ENCODE data around the gene FAAP20.
"Not testable (repeated sequence)": the region's sequence is repeated elsewhere in the genome, so short reads cannot be mapped to it uniquely, and the experiment has no call there.

FAAP20 gene

DNA sequence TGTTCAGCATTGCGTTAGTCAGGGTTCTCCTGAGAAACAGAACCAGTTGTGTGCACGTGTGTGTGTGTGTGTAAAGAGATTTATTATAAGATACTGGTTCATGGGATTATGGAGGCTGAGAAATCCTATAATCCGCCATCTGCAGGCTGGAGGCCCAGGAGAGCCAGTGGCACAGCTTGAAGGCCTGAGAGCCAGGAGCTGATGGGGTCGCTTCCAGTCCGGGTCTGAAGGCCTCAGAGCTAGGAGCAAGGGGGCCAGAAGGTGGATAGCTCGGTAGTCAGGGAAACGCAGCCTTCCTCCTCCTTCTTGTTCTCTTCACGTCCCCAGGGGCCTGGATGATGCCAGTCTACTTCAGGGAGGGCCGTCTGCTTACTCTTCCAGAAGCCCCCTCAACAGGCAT is 37.7 kb downstream of the FAAP20 start:
- no peak for DNase-seq (ENCODE audit: low spot score)

GRCh38 chr1:2155788-2156187 is 38.8 kb downstream of the FAAP20 start:
- DNase-seq (ENCODE audit: low spot score): no peak

DNA sequence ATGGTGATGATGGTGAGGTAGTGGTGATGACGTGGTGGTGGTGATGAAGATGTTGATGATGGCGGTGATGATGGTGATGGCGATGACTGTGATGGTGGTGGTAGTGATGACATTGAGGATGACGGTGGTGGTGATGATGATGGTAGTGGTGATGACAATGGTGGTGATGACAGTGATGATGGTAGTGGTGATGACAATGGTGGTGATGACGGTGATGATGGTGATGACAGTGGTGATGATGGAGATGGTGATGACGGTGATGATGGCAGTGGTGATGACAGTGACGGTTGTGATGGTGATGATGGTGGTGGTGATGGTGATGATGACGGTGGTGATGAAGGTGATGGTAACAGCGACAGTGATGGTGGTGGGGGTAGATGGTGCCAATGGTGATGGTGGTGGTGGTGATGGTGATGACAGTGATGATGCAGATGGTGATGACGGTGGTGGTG is 39.4 kb downstream of the FAAP20 start:
- no peak for DNase-seq (ENCODE audit: low spot score)

DNA sequence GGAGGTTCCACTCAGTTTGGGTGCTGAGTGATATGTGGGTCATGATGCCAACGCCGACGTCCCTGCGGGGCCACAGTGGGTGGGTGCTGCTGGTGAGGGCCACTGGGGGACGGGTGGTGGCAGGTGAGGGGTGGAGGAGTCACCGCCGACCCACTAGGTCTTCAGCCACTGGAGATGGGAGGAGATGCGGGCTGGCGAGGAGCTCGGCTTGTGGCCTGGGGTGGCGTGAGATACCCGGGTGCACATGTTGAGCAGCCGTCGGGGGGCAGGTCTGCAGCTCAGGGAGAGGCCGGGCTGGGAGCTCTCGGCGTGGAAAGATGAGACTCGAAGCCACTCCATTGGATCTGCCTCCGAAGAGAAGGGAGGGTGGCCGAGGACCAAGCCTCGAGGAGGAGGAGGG is 40.5 kb downstream of the FAAP20 start:
- DNase-seq (ENCODE audit: low spot score): no peak

DNA sequence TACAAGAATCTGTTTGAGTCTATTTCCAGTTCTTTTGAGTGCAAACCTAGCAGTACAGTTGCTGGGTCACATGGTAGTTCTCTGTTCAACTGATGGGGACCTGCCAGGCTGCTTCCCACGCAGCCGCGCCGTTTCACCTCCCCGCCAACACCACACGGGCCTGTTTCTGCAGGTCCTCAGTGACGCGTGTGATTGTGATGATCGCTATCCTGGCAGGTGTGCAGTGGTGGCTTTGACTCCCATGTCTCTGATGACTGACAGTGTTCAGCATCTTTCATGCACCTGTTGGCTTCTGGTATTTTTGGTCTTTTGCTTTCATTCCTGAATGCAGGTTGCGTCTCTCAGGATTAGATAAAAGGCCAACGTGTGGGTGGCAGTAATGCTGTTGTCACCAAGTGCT is 41.6 kb downstream of the FAAP20 start:
- no peak for DNase-seq (ENCODE audit: low spot score)

GRCh38 chr1:2151911-2152310 is 42.7 kb downstream of the FAAP20 start:
- DNase-seq (ENCODE audit: low spot score): no peak

- DNase-seq (ENCODE audit: low spot score): no peak
Measured at GRCh38 chr1:2151252-2151651, 43.3 kb downstream of the FAAP20 start.

DNA sequence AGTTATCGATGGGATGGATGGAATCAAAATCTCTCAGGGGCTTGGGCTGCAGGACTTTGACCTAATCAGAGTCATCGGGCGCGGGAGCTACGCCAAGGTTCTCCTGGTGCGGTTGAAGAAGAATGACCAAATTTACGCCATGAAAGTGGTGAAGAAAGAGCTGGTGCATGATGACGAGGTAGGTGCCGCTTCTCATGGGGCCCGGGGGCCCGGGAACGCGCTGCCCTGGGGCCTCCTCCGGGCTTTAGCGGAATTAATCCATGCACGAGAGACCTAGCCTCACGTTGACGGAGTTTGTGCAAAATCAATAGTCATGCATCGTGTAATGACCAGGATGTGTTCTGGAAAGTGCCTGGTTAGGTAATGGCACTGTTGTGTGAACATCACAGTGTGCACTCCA is 43.8 kb downstream of the FAAP20 start:
- DNase-seq (ENCODE audit: low spot score): no peak

- DNase-seq (ENCODE audit: low spot score): no peak
Measured at GRCh38 chr1:2148691-2149090, 45.9 kb downstream of the FAAP20 start.

- not testable (repeated sequence) for DNase-seq (ENCODE audit: low spot score)
Measured at GRCh38 chr1:2147869-2148268, 46.7 kb downstream of the FAAP20 start.

DNA sequence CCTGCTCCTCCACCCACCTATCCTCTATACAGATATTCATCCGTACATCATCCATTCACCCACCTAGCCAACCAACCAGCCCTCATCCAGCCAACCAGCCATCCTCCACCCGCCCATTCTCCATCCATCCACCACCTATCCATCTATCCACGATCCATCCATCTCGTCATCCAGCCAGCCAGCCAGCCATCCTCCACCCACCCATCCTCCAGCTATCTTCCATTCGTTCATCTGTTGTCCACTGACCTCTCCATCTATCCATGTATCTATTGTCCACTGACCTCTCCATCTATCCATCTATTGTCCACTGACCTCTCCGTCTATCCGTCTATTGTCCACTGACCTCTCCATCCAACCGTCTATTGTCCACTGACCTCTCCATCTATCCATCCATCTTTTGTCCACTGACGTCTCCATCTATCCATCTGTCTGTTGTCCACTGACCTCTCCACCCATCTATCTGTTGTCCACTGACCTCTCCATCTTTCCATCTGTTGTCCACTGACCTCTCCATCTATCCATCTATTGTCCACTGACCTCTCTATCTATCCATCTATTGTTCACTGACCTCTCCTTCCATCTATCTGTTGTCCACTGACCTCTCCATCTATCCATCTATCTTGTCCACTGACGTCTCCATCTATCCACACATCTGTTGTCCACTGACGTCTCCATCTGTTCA is 47.6 kb downstream of the FAAP20 start:
- no peak for DNase-seq (ENCODE audit: low spot score)

DNA sequence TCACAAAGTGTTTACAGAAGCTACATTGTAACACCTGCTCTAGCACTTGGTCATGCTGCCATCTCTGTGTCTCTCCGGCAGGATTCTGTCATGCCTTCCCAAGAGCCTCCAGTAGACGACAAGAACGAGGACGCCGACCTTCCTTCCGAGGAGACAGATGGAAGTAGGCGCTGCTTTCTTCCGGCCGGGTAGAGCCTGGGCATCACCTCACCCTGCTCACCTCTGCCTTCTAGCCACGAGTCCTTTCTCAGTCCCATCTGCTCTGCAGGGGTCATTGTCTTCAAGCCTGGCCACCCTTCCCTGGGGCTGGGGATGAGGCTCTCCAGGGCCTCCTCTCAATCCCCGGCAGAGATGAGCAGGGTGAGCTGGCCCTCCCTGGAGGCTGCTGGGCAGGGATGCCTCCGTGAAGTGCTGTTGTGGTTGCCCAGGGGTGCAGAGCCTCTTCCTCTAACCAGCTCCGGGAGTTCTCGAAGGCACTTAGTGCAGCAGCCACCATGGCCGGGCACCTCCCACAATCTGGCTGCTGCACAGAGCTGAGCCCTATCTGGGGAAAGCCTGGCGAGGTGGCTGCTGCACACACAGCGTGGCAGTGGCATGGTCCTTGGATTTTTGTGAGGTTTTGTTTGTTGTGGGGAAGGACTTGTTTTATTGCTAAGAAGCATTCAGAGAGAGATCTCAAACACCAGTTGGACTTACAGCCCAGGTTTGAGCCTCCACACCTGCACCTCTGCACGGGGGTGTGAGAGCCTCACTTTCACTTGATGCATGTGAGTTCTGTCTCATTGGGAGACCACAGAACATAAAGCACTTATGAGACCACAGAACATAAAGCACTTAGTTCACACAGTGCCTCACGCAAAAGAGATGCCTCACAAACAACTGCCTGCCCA is 48.4 kb downstream of the FAAP20 start:
- DNase-seq (ENCODE audit: low spot score): no peak

- DNase-seq (ENCODE audit: low spot score): no peak
Measured at GRCh38 chr1:2144501-2145090, 50.0 kb downstream of the FAAP20 start.

- DNase-seq (ENCODE audit: low spot score): no peak
Measured at GRCh38 chr1:2143814-2144500, 50.6 kb downstream of the FAAP20 start.

DNA sequence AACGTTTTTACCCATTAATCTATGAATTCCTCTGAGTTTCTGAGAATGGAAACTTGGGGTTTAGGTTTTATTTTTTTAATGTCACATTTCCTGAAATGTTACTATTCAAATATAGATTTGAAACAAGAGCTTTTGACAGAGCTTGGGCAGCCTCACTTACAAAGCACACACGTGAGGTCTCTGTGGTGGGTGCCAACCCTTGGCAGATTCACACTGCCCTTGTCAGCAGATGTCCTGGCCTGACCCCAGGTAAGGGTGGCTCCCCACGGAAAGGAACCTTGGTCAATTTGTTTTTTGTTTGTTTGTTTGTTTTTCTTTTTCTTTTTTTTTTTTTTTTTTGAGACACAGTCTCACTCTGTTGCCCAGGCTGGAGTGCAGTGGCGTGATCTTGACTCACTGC is 53.5 kb downstream of the FAAP20 start:
- DNase-seq (ENCODE audit: low spot score): no peak

Measured in LoVo (cell line).